GM21381 (cell line): ENCODE measurements around the gene P2RX1.
"Not testable (repeated sequence)": the region's sequence is repeated elsewhere in the genome, so short reads cannot be mapped to it uniquely, and the experiment has no call there.

Experiments used
- ATAC-seq: cut with Tn5 transposase; IDR thresholded peaks from one replicate; pipeline ENCODE4 v1.9.1; 2021; ENCODE audit warnings: mild to moderate bottlenecking, moderate library complexity; ENCODE audit not compliant: unreplicated experiment

P2RX1 gene

DNA sequence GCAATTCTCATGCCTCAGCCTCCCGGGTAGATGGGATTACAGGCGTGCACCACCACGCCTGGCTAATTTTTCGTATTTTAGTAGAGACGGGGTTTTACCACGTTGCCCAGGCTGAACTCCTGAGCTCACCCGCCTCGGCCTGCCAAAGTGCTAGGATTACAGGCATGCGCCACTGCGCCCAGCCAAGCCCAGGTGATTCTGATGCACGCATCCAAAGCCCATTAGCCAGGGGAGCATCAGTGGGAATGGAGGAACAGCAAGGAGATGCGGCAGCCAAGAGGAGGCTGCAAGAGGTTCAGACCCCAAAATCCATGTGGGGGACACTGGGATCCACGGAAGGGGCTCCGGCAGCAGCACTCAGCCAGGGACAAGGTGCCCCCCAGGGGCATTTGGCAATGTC is 35.9 kb upstream of the P2RX1 start:
- ATAC-seq: no peak

DNA sequence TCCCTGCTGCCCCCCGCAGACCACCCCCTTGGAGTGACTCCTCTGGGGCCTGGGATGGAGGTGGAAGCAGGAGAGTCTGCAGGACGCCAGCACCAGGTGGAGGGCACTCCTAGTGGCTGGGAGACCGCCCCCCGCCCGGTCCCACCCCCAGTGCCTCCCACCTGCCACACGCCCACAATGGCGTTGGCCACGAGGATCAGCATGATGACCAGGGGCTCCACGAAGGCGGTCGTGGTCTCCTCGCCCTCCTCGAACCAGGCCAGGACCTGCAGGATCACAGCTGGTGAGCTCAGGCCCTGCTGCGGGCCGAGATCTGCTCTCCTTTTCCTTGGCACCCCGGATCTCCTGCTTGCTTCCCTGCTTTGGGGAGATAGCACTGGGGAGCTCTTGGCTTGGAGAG is 35.2 kb upstream of the P2RX1 start:
- ATAC-seq: no peak

DNA sequence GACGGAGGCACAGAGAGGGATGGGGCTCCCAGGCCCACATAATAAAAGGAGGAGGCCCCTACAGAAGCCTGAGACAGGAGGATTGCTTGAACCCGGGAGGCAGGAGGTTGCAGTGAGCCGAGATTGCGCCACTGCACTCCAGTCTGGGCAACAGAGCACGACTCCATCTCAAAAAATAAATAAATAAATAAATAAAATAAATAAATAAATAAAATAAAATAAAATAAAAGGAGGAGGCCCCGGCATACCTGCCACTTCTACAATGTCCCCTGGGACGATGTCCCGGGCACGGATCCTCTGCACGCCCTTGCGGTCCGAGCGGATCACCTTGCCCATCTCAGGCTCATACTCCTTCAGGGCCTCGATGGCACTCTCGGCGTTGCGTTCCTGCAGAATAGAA is 34.7 kb upstream of the P2RX1 start:
- ATAC-seq: no peak

DNA sequence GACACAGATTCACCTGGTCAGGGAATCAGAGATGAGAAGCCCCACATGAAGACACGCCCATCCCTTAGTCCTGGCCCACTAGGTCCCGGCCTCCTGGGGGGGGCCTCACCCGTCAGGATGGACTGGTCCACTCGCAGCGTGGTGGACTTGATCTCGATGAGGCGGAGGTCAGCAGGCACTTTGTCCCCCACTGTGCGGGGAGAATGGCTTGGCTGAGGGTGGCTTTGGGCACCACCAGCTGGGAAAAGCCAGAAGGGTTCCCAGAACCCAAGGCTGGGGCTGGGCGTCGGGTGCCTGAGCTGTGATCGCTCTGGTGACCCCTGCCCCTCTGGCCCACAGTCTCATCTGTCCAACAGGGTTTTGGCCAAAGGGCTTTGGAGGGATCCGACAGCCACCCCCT is 34.3 kb upstream of the P2RX1 start:
- no peak for ATAC-seq

DNA sequence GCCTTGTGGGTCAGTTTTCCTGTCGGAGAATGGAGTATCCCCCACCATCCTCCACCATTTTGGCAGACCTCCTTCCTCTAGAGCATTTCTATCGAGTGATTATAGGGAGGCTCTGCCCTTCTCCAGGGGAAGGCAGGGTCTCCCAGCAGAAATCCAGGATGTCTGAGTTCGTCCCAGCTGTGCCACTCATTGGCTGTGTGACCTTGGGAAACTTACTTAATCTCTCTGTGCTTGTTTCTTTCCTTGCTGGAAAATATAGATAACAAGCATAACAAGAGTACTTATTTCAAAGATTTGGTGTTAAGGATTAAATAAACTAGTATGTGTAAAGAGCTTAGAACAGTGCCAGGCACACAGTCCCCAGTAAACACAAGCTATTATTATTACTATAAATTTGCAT is 33.2 kb upstream of the P2RX1 start:
- ATAC-seq: no peak

DNA sequence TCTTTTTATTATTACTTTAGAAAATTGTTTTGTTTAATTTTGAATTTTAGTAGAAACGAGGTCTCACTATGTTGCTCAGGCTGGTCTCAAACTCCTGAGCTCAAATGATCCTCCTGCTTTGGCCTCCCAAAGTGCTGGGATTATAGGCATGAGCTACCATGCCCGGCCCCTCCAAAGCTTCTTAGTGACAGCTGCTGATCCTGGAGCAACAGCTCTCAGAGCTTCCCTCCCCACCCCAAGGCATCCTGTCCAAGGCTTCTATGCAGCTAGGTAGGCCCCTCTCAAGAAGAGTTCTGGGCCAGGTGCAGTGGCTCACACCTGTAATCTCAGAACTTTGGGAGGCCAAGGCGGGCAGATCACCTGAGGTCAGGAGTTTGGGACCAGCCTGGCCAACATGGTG is 32.3 kb upstream of the P2RX1 start:
- not testable (repeated sequence) for ATAC-seq

DNA sequence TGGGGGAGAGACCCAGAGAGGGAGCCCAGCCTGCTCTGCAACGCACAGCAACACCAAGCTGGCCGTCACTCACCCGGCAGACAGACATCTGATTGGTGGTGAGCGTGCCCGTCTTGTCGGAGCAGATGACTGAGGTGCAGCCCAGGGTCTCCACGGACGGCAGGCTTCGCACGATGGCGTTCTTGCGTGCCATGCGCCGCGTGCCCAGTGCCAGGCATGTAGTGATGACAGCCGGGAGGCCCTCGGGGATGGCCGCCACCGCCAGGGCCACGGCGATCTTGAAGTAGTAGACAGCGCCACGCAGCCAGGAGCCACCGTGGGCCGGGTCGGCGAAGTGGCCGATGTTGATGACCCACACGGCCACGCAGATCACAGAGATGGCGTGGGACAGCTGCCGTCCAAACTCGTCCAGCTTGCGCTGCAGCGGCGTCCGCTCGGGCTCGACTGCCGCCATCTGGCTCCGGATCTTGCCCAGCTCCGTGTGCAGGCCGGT is 31.1 kb upstream of the P2RX1 start:
- no peak for ATAC-seq

DNA sequence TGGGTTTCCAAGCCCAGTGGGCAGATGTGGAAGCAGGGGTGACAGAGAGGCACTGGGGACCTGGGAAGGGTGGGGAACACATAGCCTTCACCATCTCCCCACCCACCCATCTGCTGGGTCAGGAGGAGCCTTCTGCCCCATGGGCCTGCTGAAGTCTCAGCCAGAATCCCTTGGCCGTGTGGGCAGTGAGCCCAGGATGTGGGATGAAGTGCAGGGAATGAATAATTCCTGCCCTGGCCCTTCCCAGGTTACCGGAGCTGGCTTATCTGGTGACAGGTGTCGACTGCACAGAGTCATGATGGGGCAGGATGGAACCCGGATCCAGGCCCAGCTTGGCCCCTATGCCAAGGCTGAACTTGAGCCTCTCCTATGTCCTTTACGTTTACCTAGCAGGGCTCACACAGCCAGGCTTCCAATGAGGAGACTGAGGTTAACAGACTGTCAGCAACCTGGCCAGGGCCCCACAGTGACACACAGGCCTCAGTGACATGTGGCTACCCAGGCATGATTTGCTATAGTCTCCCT is 30.5 kb upstream of the P2RX1 start:
- no peak for ATAC-seq

DNA sequence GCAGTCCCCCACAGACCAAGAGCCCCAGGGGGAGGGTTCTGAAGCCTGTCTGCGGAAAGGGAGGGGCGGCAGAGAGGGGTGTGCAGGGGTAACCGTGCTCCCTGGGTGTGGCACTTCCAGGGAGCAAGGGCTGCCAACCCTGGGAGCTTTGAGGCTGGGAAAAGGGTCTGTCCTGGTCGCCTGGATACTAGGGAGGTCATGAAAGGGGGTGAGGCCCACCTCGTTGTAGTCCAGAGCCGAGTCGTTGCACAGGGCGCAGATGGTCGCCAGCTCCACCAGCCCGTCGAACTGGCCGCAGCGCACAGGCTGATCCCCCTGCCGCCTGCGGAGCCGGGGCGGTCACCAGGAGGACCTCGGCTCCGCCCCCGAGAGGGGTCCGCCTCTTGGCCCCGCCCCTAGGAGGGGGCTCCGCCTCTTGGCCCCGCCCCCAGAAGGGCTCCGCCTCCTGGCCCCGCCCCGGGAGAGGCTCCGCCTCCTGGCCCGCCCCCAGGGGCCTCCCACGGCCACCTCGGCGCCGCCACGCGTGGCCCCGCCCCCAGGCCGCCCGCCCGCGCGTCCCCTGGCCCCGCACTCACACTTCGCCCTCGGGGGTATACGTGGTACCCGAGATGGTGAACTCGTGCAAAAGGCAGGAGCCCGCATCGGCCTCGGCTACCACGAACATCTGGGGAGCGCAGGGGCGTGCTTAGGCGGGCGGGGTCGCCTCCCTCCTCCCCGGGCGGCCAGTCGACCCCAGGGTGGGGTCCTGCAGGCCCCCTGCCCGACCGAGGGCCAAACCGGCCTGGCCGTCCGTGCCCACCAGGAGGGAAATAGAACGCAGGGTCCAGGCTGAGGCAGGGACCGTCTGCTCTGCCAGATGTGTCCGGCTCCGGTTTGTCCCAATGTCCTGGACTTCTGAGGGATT is 28.5 kb upstream of the P2RX1 start:
- ATAC-seq: no peak

DNA sequence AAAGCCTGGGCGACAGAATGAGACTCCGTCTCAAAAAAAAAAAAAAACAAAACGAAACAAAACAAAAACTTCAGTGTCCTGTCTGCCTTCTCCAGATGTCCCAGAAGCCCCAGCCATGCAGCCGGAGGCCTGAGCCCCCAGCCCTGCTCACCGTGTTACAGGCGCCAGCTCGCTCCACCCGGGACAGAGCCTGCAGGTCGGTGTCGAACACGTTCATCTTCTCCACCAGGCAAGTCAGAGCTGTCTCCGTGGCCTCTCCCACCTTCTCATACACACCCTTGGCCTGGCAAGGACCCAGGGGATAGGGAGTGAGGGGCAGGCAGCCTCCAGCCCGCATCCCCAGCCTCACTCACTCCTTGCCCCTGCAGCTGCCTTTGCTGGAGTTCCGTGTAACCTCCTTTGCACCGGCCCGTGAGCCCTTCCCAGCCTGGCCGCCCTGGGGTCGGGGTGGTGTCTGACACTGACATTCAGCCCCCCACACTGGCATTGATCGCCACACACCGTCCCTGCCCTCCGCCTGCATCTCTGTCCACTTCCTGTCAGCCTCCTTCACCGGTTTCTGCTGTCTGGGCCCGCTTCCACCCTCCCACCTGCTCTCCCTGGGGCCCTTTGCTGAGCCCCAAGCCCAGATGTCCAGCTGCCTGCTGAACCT is 27.1 kb upstream of the P2RX1 start:
- ATAC-seq: no peak

DNA sequence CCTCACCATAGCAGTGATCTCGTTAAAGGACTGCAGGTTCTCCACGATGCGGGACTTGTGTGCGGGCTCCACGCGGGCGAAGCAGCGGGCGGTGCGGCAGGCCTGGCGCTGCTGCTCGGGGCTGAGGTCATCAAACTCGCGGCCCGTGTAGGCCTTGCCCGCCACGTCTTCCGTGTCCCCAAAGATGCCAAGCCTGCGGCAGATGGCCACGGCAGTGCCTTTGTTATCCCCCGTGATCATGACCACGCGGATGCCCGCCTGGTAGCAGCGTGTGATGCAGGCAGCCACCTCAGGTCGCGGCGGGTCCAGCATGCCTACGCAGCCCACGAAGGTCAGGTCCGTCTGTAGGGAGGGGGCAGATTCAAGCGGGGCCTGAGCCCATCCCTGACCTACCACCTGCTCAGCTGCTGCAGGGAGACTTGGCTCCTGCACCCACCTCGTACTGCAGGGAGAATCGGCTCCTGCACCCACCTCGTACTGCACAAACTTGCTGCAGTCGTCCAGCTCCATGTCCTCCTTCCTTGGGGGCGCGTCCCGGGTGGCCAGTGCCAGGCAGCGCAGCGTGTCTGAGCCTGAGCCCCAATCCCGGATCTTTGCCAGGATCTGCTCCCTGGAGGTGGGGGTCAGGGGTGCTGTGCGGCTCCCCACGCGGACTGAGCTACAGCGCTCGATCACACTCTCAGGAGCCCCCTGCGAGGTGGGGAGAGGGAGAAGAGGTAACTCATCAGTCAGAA is 24.9 kb upstream of the P2RX1 start:
- ATAC-seq: no peak

DNA sequence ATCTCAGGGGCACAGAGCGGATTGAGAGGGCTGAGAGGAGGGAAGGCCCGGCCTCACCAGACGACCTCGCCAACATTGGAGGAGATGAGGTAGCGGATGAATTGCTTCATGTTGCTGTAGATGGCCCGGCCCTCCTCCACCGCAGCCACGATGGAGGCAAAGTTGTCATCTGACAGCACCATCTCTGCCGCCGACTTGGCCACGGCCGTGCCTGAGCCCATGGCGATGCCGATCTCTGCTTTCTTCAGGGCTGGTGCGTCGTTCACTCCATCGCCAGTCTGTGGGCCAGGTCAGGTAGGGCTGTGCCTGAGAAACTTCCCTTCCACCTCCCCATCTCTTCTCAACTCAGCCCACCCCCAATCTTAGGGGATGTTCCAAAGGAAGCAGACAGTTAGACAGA is 21.1 kb upstream of the P2RX1 start:
- no peak for ATAC-seq

DNA sequence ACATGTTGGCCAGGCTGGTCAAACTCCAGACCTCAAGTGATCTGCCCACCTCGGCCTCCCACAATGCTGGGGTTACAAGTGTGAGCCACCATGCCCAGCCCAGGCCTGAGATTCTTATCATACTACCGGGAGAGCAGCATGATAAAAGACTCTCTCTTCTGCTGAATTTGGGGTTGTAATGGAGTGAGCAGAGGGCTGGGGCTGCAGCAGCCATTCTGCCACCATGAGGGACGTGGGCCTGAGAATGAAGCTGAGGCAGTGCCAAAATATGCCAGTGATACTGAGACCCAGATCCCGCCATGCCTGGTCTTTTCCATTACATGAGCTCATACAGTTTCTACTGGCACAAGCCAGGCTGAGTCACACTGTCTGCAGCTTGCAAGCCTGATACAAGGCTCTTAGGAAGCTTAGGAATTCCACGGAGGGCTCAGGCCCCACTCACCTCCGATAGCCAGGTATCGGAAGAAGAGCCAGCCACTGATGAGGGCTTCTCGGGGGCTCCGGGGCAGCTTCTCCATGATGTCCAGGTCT is 19.6 kb upstream of the P2RX1 start:
- ATAC-seq: no peak

DNA sequence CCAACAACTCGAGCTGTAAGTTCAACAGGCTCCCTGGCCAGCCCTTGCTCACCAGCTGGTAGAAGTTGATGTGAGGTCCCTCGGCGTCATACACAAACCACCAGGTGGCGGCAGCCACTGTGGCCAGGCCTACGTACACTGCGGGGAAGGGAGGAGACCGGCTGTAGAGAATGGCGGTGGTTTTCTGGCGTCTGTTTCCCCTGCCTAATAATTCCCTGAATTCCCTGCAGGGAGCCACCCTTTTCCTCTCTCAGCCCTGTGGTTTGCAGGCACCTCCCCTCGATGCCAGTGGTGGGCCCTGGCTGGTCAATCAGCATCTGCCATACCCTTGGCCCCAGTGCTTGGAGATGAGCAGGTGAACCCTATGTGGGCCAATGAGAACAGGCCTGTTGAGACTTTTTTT is 18.9 kb upstream of the P2RX1 start:
- ATAC-seq: no peak

DNA sequence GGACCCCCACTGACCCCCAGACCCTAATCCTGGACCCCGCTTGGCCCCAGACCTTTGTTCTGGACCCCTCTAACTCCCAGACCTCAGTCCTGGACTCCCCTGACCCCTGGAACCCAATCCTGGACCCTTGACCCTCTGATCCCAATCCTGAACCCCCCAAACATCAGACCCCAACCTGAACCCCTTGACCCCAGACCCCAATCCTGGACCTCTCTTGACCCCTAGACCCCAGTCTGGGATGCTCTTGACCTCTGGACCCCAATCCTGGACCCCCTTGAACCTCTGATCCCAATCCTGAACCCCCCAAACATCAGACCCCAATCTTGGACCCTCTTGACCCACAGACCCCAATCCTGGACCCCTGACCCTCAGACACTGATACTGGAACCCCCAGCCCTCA is 13.5 kb upstream of the P2RX1 start:
- no peak for ATAC-seq

DNA sequence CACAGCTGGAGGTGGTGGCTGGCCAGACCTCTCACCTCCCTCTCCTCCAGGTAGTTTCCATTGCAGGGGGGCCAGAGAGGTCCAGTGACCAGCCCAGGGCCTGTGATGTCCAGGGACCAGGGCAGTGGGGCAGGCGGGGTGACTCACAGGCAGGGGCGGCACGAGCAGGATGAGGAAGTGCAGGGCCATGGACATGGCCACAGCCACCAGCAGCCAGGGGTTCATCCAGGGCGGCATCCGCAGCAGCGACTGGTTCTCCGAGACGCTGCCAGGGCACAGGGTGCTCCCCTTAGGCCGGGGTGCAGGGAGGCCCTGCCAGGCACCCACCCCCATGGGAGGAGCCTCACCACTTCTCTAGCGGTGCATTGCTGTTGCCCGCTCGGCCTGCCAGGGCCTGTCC is 12.9 kb upstream of the P2RX1 start:
- ATAC-seq: no peak

DNA sequence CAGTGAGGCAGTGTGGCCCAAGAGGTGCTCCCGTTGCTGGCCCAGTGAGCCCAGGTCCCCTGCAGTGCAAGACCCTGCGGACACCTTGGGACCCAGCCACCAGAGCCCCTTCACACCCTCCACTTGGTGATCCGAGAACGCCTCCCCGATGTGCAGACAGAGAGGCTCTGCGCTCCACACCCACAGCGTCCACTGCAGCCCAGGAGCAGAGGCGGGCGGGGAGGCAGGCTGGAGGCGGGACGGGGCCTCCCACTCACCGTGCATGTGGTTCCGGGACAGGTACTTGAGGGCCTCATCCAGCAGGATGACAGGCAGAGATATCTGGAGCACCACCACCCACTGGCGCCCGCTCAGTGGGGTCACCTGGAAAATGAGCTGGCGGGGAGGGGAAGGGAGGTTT is 12.1 kb upstream of the P2RX1 start:
- no peak for ATAC-seq

DNA sequence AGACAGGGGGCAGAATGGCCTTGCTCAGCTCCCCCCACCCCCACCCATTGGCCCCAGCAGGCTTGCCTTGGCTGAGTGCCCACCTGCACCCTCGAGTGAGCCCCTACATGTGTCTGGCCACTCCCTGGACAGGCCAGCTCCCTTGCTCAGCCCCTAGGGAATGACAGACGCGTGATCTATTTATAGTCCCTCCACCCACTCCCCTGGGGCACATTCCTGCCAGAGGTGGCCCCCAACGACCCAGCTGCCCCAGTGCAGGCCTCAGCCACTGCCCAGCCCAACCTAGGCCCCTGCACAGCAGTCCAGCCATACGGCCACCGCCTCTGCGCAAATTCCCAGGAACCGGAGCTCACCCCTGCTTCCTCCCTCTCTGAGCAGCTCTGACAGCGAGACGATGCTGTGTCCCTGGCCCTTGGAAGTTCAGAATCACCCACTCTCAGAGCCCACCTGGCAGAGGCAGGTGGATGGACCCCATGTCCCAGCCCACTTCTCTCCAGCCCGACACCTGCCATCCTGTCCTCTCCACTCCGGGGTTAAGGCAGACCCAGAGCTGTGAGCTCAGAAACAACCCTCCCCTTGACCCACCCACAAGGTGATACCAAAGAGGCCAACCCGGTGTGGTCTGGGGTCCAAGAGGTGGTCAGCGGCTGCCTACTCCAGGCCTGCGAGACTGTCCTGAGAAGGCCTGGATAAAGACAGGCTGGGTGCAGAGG is 11.5 kb upstream of the P2RX1 start:
- no peak for ATAC-seq

DNA sequence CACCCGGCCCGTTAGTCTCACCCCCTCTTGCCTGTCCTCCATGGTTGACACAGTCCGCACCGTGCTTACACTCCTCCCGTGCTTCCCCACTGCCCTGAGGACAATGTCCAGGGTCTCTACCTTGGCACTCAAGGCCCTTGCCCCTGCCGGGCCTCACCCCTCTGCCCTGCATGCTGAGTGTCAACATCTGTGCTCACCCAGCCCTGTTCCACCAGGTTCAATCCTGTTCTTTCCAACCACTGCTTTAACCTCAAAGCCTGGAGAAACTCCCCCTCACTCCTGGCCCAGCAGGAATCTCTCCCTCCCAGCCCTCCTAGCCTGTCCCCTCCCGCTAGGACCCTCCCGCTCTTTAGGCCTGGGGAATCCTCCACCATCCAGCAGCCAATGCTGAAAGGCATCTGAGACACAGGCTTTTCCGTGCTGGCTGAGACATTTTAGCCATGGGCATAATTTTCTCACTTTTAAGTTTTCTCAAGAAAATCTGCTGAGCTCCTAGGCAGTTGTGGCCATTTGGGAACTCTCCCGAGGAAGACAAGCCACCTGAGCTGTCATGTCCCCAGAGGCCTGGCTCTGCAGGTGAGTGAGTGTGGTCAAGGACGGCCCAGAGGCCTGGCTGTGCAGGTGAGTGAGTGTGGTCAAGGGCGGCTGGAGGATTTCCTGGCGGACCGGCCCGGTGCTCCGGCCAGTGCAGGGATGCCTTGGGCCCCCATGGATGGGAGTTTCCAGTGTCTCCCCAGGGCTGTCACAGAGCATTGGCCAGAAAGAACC is 10.8 kb upstream of the P2RX1 start:
- no peak for ATAC-seq
